Fibroblast of lung (primary cell): ENCODE measurements around the gene SNX5. TPM values are rescaled to one million over a fixed set of nuclear protein-coding genes. Genes with fewer than 3 reads are reported as not detected.

Source experiments
- DNase-seq, 2 donors: peaks; one replicate each; pipeline versions ENCODE4 v3.0.0 to v3.0.0-alpha.2; 2010; ENCODE audit warnings: low read depth in 2 of 2
- H2AFZ ChIP-seq: 2 replicates; pipeline ENCODE4 v1.5.1; 2012; ENCODE audit warnings: low read length, control low read depth, inconsistent platforms
- H3K27ac ChIP-seq: 2 replicates; pipeline ENCODE4 v1.5.1; 2011; ENCODE audit warnings: low read length, control low read depth; ENCODE audit not compliant: insufficient read depth
- H3K27me3 ChIP-seq: 2 replicates; pipeline ENCODE4 v1.5.1; 2011; ENCODE audit warnings: mild to moderate bottlenecking, low read length; ENCODE audit not compliant: control insufficient read depth, insufficient read depth
- H3K36me3 ChIP-seq: 2 replicates; pipeline ENCODE4 v1.5.1; 2011; ENCODE audit warnings: low read length; ENCODE audit not compliant: control insufficient read depth, insufficient read depth
- H3K4me1 ChIP-seq: 2 replicates; pipeline ENCODE4 v1.5.1; 2011; ENCODE audit warnings: low read length; ENCODE audit not compliant: control insufficient read depth, insufficient read depth; ENCODE audit errors: extremely low read depth
- H3K4me2 ChIP-seq: 2 replicates; pipeline ENCODE4 v1.5.1; 2011; ENCODE audit warnings: low read length, control low read depth; ENCODE audit not compliant: insufficient read depth; ENCODE audit errors: extremely low read depth
- H3K4me3 ChIP-seq, 4 experiments: fragments of 200-600 bp in 1 of 4; sonication (generic) in 1 of 4; replicated peaks in 1 of 4; 2 replicates each; pipeline ENCODE4 v1.5.1; 2011 to 2016; ENCODE audit warnings: low read length in 4 of 4, low read depth in 3 of 4, mild to moderate bottlenecking in 3 of 4, control low read depth in 2 of 4, inconsistent platforms in 1 of 4, mixed read lengths in 1 of 4; ENCODE audit not compliant: insufficient read depth in 1 of 4; ENCODE audit errors: control extremely low read depth in 1 of 4
- H3K79me2 ChIP-seq: 2 replicates; pipeline ENCODE4 v1.5.1; 2012; ENCODE audit warnings: mild to moderate bottlenecking, low read length, inconsistent platforms; ENCODE audit not compliant: control insufficient read depth, insufficient read depth
- H3K9ac ChIP-seq: 2 replicates; pipeline ENCODE4 v1.5.1; 2011; ENCODE audit warnings: mild to moderate bottlenecking, low read length, control low read depth; ENCODE audit not compliant: insufficient read depth
- H3K9me3 ChIP-seq: 2 replicates; pipeline ENCODE4 v1.5.1; 2012; ENCODE audit warnings: low read depth, low read length; ENCODE audit not compliant: control insufficient read depth, insufficient read depth
- H4K20me1 ChIP-seq: 2 replicates; pipeline ENCODE4 v1.5.1; 2011; ENCODE audit warnings: low read length; ENCODE audit not compliant: control insufficient read depth, insufficient read depth; ENCODE audit errors: extremely low read depth
- EZH2 ChIP-seq: IDR thresholded peaks from 2 replicates; pipeline ENCODE4 v1.5.1; 2012; ENCODE audit warnings: low read length, control low read depth, mild to moderate bottlenecking; ENCODE audit errors: missing control alignments
- polyA plus RNA-seq, 2 donors: library from polyadenylated mRNA; depleted of rRNA in 1 of 2; stranded (reverse) in 1 of 2; unstranded in 1 of 2; fragments of >200 nt; gene quantifications; 2 replicates each; pipeline ENCODE4 v1.2.1, GENCODE V29; 2011 to 2012; ENCODE audit warnings: missing spikeins in 1 of 2
- total RNA-seq: library from RNA; depleted of rRNA; stranded (reverse); fragments of >200 nt; gene quantifications from 2 replicates; pipeline ENCODE4 v1.2.1, GENCODE V29; 2014
- TF ChIP-seq, protein P1 (sequence below), 2 donors: IDR thresholded peaks in 1 of 2; conservative IDR thresholded peaks in 1 of 2; 1 replicate in 1 of 2; 2 replicates in 1 of 2; pipeline ENCODE4 v1.5.1; 2011 to 2012; ENCODE audit warnings: low read length in 2 of 2, control low read depth in 1 of 2, inconsistent platforms in 1 of 2, low read depth in 1 of 2, mild to moderate bottlenecking in 1 of 2

Gene SNX5
- total and polyA plus RNA-seq, 2 donors (not counting 1 experiment from before 2014, with no cell fraction given), result 73.5 to 127 TPM

DNA sequence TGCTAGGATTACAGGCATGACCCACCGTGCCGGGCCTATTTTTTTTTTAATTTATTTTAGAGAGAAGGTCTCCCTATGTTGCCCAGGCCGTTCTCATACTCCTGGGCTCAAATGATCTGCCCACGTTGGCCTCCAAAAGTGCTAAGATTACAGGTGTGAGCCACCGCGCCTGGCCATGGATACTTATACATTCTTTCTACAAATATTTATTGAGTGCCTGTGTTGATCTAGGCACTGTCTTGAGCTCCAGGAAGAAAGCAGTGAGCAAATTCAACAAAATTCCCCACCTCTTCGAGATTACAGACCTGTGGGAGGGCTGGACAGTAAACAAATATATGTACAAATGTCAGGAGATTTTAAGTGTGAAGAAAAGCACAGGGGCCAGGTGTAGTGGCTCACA, 38.1 kb upstream of the SNX5 start:
- no peaks in the 10 kb centered on the region for H4K20me1 ChIP-seq
- H3K9ac ChIP-seq, result no peak overlapping the region

DNA sequence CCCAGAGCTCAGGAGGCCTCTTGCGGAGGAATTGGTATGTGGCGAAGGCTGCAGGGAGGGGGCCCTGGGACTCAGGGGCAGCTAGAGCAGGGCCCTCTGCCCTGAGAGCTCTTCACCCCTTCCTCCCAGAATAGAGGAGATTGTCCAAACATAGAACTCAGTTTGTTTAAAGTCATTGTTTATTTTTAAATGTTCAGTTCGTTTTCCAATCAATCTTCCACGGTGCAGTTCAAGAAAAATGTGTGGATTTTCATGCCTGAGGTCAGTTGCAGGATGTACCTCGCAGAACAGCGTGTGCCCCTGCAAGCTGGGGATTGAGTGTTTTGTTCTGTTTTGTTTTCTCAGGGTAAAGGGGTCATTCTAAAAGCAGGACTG, 37.4 kb upstream of the SNX5 start:
- Histone ChIP-seq H2AFZ (no peak overlapping the region), H4K20me1 (no peaks in the 10 kb centered on the region), H3K4me3 (no peak overlapping the region), H3K4me2 (no peak overlapping the region), H3K9ac (no peak overlapping the region), H3K4me1 (peaks cover 2% of the 10 kb centered on the region), H3K9me3 (no peaks in the 10 kb centered on the region), H3K79me2 (no peaks in the 10 kb centered on the region), H3K36me3 (no peaks in the 10 kb centered on the region), H3K27me3 (no peaks in the 10 kb centered on the region), H3K27ac (no peak overlapping the region)
- TF ChIP-seq EZH2, result no peak
- TF ChIP-seq, protein P1, sequence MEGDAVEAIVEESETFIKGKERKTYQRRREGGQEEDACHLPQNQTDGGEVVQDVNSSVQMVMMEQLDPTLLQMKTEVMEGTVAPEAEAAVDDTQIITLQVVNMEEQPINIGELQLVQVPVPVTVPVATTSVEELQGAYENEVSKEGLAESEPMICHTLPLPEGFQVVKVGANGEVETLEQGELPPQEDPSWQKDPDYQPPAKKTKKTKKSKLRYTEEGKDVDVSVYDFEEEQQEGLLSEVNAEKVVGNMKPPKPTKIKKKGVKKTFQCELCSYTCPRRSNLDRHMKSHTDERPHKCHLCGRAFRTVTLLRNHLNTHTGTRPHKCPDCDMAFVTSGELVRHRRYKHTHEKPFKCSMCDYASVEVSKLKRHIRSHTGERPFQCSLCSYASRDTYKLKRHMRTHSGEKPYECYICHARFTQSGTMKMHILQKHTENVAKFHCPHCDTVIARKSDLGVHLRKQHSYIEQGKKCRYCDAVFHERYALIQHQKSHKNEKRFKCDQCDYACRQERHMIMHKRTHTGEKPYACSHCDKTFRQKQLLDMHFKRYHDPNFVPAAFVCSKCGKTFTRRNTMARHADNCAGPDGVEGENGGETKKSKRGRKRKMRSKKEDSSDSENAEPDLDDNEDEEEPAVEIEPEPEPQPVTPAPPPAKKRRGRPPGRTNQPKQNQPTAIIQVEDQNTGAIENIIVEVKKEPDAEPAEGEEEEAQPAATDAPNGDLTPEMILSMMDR (conservative IDR thresholded peaks at IDR 0.05 in 1 of 2, IDR thresholded peaks at IDR 0.05 in 1 of 2; ENCODE audit: low read depth in 1 of 2, low read length in 2 of 2), result no peak
- DNase-seq, result peak in 1 of 2 donors; percentile 76

More for the DNA sequence above, 38.1 kb upstream of the SNX5 start:
- Histone ChIP-seq H3K27me3 (no peaks in the 10 kb centered on the region), H2AFZ (no peak overlapping the region), H3K9me3 (no peaks in the 10 kb centered on the region), H3K36me3 (no peaks in the 10 kb centered on the region), H3K79me2 (no peaks in the 10 kb centered on the region), H3K4me3 (no peak overlapping the region), H3K4me2 (no peak overlapping the region), H3K27ac (no peak overlapping the region), H3K4me1 (peaks cover 2% of the 10 kb centered on the region)
- TF ChIP-seq EZH2, result no peak
- TF ChIP-seq, protein P1 (conservative IDR thresholded peaks at IDR 0.05 in 1 of 2, IDR thresholded peaks at IDR 0.05 in 1 of 2; ENCODE audit: low read depth in 1 of 2, low read length in 2 of 2), result no peak
- no peak for DNase-seq

DNA sequence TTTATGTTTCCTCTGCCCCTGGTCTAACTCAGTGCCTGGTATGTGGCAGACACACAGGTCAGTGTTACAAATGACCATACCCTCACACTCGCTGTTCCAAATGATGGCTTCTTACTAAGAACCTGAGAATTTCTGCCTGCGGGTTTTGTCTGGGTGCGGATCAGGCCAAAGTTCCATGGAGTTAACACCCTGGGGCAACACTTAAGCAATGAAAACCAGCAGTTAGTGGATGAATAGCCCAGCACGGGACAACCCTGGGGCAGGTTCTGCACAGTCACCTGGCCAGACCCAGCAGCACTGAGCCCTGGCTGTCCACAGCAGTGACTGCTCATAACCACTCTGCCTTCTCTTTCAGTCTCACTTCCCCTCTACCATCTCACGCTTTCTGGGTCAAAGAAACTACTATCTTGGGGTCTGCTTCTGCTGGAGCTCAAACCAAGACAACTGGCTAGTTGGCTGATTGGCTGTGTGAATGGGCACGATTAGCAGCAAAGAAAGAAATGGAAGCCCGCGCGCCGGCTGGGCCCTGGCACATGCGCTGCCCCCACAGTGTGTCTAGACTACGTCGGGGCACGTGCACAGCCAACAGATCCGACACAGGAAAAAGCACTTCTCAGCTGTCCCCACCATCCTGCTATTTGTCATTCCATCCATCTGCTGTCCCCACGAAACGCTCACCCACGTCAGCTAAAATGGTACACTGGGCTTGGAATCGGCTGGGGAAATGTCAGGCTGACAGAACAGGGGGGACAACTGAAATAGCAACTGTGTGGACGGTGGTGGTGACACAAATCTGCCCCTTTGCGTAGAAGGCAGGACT, 36.8 kb upstream of the SNX5 start:
- no peak overlapping the region for H3K27ac ChIP-seq

More for the DNA sequence above, 36.8 kb upstream of the SNX5 start:
- Histone ChIP-seq H3K4me2 (no peak overlapping the region), H3K4me3 (no peak overlapping the region), H3K9me3 (no peaks in the 10 kb centered on the region), H3K9ac (no peak overlapping the region), H3K36me3 (no peaks in the 10 kb centered on the region), H3K79me2 (no peaks in the 10 kb centered on the region), H3K4me1 (peaks cover 2% of the 10 kb centered on the region), H2AFZ (no peak overlapping the region), H4K20me1 (no peaks in the 10 kb centered on the region), H3K27me3 (no peaks in the 10 kb centered on the region)
- DNase-seq, result no peak
- no peak for TF ChIP-seq EZH2
- TF ChIP-seq, protein P1 (conservative IDR thresholded peaks at IDR 0.05 in 1 of 2, IDR thresholded peaks at IDR 0.05 in 1 of 2; ENCODE audit: low read depth in 1 of 2, low read length in 2 of 2), result no peak
